Ecto neural progenitor cell (in vitro differentiated cells): Measurements from ENCODE around the gene MAPK9.
A peak's percentile ranks its signal among the peaks of the same experiment; 100 is the strongest.

Experiments
- DNase-seq: peaks from one replicate; pipeline ENCODE4 v3.0.0-alpha.2; 2018; ENCODE audit warnings: low spot score

Gene MAPK9

DNA sequence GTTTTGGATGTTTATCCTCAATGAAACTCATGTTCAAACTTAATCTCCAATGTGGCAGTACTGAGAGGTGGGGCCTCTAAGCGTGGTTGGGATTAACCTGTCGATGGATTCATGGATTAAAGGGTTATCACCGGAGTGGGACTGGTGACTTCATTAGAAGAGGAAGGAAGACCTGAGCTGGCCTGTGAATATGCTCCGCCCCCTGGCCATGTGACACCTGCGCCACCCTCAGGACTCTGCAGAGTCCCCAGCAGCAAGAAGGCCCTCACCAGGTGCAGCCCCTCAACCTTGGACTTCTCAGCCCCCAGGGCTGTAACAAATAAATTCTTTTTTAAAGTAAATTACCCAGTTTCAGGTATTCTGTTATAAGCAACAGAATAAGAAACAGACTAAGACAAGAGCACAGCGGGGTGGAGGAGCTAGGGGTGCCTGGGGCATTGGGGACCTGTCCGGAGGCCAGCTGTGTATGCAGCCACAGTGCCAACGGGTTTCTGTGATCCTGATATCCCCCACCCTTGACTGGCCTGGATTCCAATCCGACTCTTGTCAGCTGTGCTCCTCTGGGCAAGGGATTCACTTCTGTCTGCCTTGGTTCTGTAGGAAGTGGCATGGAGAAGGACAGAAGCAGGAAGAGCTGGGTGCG lies 3.2 kb upstream of the MAPK9 start:
- no peak for DNase-seq

DNA sequence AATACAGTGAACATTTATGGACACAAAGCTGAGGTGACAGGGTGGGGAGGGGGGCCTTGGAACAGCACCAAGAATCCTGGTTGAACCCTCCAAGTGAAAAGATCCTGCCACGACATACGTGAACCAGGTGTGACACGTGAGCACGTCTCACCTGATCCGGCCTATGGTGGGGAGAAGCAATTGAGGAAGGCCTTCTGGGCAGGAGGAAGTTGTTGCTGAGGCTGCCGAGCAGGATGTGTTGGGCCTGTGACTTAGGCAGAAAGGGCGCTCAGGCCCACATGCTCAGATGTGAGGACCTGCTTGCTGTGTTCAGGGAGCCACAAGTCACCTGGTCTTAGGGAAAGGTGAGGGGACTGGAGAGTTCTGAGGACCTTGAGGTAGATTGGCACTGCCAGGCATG lies 2.5 kb upstream of the MAPK9 start:
- DNase-seq: peak; percentile 16

GRCh38 chr5:180291234-180291940 lies 496 bp downstream of the MAPK9 start:
- DNase-seq: no peak

DNA sequence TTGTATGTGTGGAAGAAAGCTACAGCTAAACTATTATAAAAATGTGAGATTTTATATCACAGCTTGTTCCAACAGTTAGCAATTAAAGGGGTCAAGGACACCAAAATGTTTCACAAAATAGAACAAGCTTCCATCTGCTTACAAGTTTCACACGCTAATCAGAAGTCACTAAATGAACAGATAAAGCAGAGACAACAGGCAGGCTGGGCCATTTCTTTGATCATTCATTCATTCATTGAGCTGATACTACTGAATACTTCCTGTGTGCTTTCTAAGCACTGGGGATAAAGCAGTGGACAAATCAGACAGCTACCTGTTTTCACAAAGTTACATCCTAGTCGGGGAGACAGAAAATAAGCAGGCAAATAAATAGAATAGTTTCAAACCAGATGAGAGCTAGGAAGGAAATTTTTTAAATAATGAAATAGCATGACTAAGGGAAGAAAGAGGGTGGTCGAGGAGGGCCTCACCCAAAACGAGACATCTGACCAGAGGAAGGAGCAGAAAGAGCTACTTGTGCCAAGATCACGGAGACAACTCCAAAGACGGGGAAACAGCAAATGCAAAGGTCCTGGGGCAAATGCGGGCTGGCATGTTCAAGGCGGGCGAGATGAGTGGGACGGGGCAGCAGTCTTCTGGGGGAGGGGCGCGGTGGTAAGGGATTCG lies 1.2 kb downstream of the MAPK9 start:
- DNase-seq: no peak

DNA sequence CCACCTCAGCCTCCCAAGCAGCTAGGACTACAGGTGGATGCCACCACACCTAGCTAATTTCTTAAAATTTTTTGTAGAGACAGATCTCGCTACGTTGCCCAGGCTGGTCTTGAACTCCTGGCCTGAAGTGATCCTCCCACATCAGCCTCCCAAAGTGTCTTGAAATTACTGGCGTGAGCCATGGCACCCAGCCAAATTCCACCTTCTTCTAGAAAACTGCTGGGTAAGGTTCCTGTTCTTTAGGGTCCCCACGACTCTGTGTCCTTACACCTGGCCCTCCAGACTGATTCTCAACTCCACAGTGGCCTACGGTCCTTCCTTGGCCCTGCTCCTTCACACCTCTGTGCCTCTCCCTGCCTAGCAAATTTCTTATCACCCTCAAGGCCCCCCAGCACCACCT lies 1.9 kb downstream of the MAPK9 start:
- DNase-seq: no peak

GRCh38 chr5:180289433-180289832 lies 2.5 kb downstream of the MAPK9 start:
- no peak for DNase-seq

GRCh38 chr5:180287868-180288267 lies 4.0 kb downstream of the MAPK9 start:
- no peak for DNase-seq

- DNase-seq: no peak
Measured at GRCh38 chr5:180287404-180287803, 4.5 kb downstream of the MAPK9 start.

GRCh38 chr5:180284149-180284548 lies 7.7 kb downstream of the MAPK9 start:
- DNase-seq: no peak

- DNase-seq: no peak
Measured at GRCh38 chr5:180283026-180283615, 8.8 kb downstream of the MAPK9 start.

GRCh38 chr5:180282281-180282680 lies 9.6 kb downstream of the MAPK9 start:
- no peak for DNase-seq

GRCh38 chr5:180281706-180282105 lies 10.2 kb downstream of the MAPK9 start:
- no peak for DNase-seq

- no peak for DNase-seq
Measured at GRCh38 chr5:180274695-180275094, 17.2 kb downstream of the MAPK9 start.

- no peak for DNase-seq
Measured at GRCh38 chr5:180271221-180271620, 20.7 kb downstream of the MAPK9 start.

GRCh38 chr5:180259260-180259611 lies 32.6 kb downstream of the MAPK9 start:
- no peak for DNase-seq

DNA sequence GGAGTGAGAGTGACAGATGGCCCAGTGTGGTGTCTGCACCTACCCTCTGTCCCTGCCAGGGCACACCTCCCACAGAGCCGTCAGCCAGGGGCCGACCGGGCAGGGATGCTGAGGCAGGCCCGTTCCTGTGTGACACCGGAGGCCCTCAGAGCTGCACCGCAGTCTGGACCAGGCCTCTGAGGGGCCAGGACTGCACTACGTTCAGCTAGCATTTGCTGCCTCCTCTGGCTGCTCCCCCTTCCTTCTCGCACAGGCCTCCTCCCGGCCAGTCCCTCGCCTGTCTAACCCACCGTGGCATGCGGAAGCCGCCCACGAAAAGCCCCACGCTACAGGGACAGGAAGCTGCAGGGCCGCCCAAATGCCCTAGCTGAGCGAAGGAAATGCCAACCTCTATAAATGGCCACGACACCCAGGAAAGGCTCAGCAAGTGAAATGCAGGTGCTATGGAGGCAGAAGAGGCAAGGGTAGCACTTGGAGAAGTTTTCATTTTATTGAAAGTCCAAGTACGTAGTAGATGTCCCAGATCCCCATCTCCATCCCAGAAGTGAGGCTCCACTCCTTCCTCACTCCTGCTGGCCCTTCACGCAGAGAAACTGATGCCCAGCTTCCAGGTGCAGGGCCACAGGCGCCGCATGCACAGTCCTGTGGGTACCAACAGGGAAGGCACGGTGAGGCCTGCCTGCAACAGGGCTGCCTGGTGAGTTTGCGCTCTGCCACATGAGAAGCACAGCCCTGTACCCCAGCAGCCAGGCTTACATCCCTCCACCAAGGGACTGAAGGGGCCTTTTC lies 38.7 kb downstream of the MAPK9 start:
- no peak for DNase-seq

- DNase-seq: no peak
Measured at GRCh38 chr5:180251887-180252286, 40.0 kb downstream of the MAPK9 start.

DNA sequence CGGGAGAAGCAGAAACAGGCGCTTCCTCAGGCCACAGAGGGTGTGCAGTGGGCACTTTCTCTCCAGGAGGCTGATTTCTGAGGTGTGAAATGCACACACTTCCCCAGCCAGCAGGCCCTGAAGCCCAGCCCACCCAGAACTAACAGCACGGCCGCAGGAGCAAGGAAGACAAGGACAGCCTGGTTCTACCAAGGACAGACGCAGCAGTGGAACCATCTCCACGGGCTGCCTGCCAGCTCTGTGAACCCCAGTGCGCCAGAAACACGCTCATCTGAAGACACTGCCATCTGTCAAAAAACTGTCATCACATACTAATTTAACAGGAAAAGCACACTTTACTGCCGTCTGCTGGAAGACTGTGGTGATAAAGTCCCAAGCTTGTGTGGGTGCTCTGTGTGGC lies 40.7 kb downstream of the MAPK9 start:
- DNase-seq: no peak

GRCh38 chr5:180250329-180250728 lies 41.6 kb downstream of the MAPK9 start:
- no peak for DNase-seq

DNA sequence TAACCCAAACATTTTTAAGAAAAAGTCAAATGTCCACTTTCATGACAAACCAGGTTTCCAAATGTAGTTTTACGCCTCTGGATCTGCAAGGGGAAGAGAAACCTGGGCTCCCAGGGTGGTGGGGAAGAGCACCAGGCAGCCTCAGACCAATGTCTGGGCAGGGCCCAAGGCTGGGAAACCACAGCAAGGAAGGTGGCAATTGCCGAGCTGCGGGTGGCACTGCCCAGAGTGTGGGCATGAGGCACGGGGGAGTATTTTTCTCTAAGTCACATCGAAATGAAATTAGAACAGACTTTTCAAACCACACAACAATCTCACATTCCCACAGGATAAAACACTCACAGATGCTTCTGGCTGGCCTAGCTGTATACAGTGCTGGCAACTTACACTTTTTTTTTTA lies 50.3 kb downstream of the MAPK9 start:
- DNase-seq: no peak

- no peak for DNase-seq
Measured at GRCh38 chr5:180238631-180239030, 53.3 kb downstream of the MAPK9 start.

DNA sequence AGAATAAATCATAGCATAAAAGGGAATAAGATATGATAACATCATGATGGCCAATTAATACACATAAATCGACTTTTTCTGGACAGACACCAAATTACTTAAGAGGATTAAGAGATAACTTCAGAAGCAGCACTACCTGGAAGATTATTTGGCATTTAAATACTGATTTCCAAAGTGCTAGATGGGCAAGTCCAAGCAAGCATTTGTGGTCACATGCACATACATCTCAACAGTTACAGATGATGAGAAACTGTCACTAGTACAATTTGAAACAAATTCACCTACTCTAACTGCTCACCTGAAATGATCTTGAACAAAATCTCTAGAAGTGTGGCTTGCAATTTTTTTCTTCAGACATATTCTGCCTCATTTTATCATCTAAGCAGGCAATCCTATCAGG lies 56.0 kb downstream of the MAPK9 start:
- DNase-seq: no peak
